DOHH2 (cell line): ENCODE data around the gene RPTOR.

Experiments
- H3F3A ChIP-seq: fragments of 200-600 bp; sonication (generic), shearing (Covaris generic); 2 replicates; pipeline ENCODE4 v1.6.0; 2016; ENCODE audit warnings: antibody characterized with exemption, mild to moderate bottlenecking; ENCODE audit not compliant: control insufficient read depth, insufficient read depth
- H3K27ac ChIP-seq: fragments of 200-600 bp; sonication (generic); 2 replicates; pipeline ENCODE4 v1.5.1; 2014; ENCODE audit warnings: low read depth, mild to moderate bottlenecking, low read length, moderate library complexity
- H3K27me3 ChIP-seq: fragments of 200-600 bp; sonication (generic); 2 replicates; pipeline ENCODE4 v1.6.1; 2014; ENCODE audit warnings: mild to moderate bottlenecking, low read length, mixed read lengths; ENCODE audit not compliant: control insufficient read depth
- H3K36me3 ChIP-seq: fragments of 200-600 bp; sonication (generic); 2 replicates; pipeline ENCODE4 v1.6.1; 2014; ENCODE audit warnings: mild to moderate bottlenecking, low read length, moderate library complexity, mixed read lengths; ENCODE audit not compliant: control insufficient read depth
- H3K4me1 ChIP-seq: fragments of 200-600 bp; sonication (generic); 2 replicates; pipeline ENCODE4 v1.6.1; 2014; ENCODE audit warnings: mild to moderate bottlenecking, low read length, mixed read lengths; ENCODE audit not compliant: control insufficient read depth
- H3K4me2 ChIP-seq: fragments of 200-600 bp; sonication (generic); 2 replicates; pipeline ENCODE4 v1.6.0; 2014; ENCODE audit warnings: mild to moderate bottlenecking, low read length, moderate library complexity
- H3K4me3 ChIP-seq: fragments of 200-600 bp; sonication (generic); 2 replicates; pipeline ENCODE4 v1.5.1; 2014; ENCODE audit warnings: mild to moderate bottlenecking, low read length, mixed read lengths
- H3K79me2 ChIP-seq: fragments of 200-600 bp; sonication (generic); 2 replicates; pipeline ENCODE4 v1.6.1; 2014; ENCODE audit warnings: mild to moderate bottlenecking, low read length, mixed read lengths; ENCODE audit not compliant: control insufficient read depth
- H3K9me2 ChIP-seq: fragments of 200-600 bp; sonication (generic); replicated peaks from 2 replicates; pipeline ENCODE4 v1.6.1; 2014; ENCODE audit warnings: mild to moderate bottlenecking, low read length, mixed read lengths; ENCODE audit not compliant: control insufficient read depth
- H3K9me3 ChIP-seq: fragments of 200-600 bp; sonication (generic); 2 replicates; pipeline ENCODE4 v1.6.1; 2014; ENCODE audit warnings: antibody characterized with exemption, low read length, mixed read lengths; ENCODE audit not compliant: control insufficient read depth, insufficient read depth
- H4K20me1 ChIP-seq: fragments of 200-600 bp; sonication (generic); 2 replicates; pipeline ENCODE4 v1.6.0; 2014; ENCODE audit warnings: low read depth, mild to moderate bottlenecking, antibody characterized with exemption, low read length, moderate library complexity; ENCODE audit not compliant: control insufficient read depth, insufficient read depth
- CTCF ChIP-seq: fragments of 200-600 bp; sonication (generic); IDR thresholded peaks from one replicate; pipeline ENCODE4 v1.5.1; 2014; ENCODE audit warnings: antibody characterized with exemption, mild to moderate bottlenecking, low read depth, low read length; ENCODE audit not compliant: poor library complexity, severe bottlenecking
- EZH2phosphoT487 ChIP-seq: fragments of 200-600 bp; sonication (generic); IDR thresholded peaks from 2 replicates; pipeline ENCODE4 v1.6.1; 2017; ENCODE audit warnings: borderline replicate concordance, mild to moderate bottlenecking, antibody characterized with exemption, low read length, moderate library complexity, mixed read lengths

Gene RPTOR

GRCh38 chr17:80582165-80582564 is 37.5 kb downstream of the RPTOR start:
- Histone ChIP-seq H3K4me1 (no peaks in the 10 kb centered on the region), H3F3A (no peaks in the 10 kb centered on the region), H3K4me2 (no peak overlapping the region), H3K9me2 (no peaks in the 10 kb centered on the region), H3K9me3 (no peaks in the 10 kb centered on the region), H4K20me1 (no peaks in the 10 kb centered on the region), H3K27me3 (no peaks in the 10 kb centered on the region), H3K27ac (no peak overlapping the region), H3K4me3 (no peak overlapping the region), H3K79me2 (peaks cover 88% of the 10 kb centered on the region), H3K36me3 (peaks cover 4% of the 10 kb centered on the region; the same call in 1 of the 2 replicates)
- no peak for TF ChIP-seq EZH2phosphoT487
- no peak for TF ChIP-seq CTCF

DNA sequence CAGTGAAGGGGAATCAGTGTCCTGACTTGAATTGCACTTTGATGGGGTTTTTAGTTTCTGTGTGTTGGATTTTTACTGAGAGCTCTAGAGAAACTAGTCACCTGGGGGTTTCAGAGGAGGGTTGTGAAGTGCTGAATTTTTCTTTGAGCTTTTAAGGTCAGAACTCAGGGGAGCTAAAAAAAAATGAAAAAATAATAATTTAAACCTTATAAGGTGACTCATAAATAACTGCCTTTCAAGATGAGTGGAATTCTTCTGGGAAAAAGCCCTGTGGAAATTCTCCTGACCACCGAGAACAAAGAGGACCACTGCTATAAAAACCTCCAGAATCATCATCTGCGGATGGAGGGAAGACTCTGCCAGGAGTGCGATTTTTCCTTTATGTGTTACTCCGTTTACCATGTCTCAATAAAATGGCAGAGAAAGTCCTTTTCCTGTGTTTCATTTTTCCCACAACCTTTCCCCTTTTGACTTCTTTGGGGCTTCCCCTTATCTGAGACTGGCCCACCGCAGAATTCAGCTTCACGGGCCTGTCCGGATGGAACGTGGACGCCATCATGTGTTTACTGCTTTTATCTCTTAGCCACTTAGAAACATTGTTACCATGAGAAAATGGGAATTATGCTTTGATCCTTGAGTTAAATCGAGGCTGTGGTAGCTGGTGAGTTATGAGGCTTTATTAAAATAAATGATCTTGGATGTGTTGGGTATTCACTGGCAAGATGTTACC is 39.7 kb downstream of the RPTOR start:
- H3K9me2 ChIP-seq = no peaks in the 10 kb centered on the region
- H3K79me2 ChIP-seq = peaks cover 92% of the 10 kb centered on the region
- no peaks in the 10 kb centered on the region for H3K9me3 ChIP-seq
- H3K36me3 ChIP-seq = peaks cover 4% of the 10 kb centered on the region; the same call in 1 of the 2 replicates
- no peak overlapping the region for H3K4me2 ChIP-seq
- no peak overlapping the region for H3K27ac ChIP-seq
- H3F3A ChIP-seq = no peaks in the 10 kb centered on the region
- no peak overlapping the region for H3K4me3 ChIP-seq
- TF ChIP-seq CTCF (no peak), EZH2phosphoT487 (no peak)
- H4K20me1 ChIP-seq = no peaks in the 10 kb centered on the region
- no peaks in the 10 kb centered on the region for H3K27me3 ChIP-seq
- no peaks in the 10 kb centered on the region for H3K4me1 ChIP-seq

- H3K27ac ChIP-seq = no peak overlapping the region
Observed at GRCh38 chr17:80585890-80586845, 41.5 kb downstream of the RPTOR start.

More at GRCh38 chr17:80585890-80586845, 41.5 kb downstream of the RPTOR start:
- H3K9me3 ChIP-seq = no peaks in the 10 kb centered on the region
- H4K20me1 ChIP-seq = no peaks in the 10 kb centered on the region
- no peaks in the 10 kb centered on the region; the same call in 1 of the 2 replicates for H3K4me1 ChIP-seq
- H3K27me3 ChIP-seq = no peaks in the 10 kb centered on the region
- no peaks in the 10 kb centered on the region for H3F3A ChIP-seq
- H3K9me2 ChIP-seq = no peaks in the 10 kb centered on the region
- peaks cover 90% of the 10 kb centered on the region for H3K79me2 ChIP-seq
- H3K36me3 ChIP-seq = peaks cover 4% of the 10 kb centered on the region; the same call in 1 of the 2 replicates
- no peak overlapping the region for H3K4me2 ChIP-seq
- no peak overlapping the region for H3K4me3 ChIP-seq
- TF ChIP-seq CTCF (no peak), EZH2phosphoT487 (no peak)
